NCI-H2171 treated with DMSO at 0.1 percent for 48 hours (cell line): Measurements from ENCODE around the gene ZDHHC11B.
"Not testable (repeated sequence)": the region's sequence is repeated elsewhere in the genome, so short reads cannot be mapped to it uniquely, and the experiment has no call there.

Experiments used
- DNase-seq: peaks from one replicate; lab custom pipeline; 2025; lab: John Stamatoyannopoulos, UW

Gene ZDHHC11B

GRCh38 chr5:753567-754142 is 30.9 kb downstream of the ZDHHC11B start:
- DNase-seq: not testable (repeated sequence)

GRCh38 chr5:752532-753115 is 31.9 kb downstream of the ZDHHC11B start:
- not testable (repeated sequence) for DNase-seq

DNA sequence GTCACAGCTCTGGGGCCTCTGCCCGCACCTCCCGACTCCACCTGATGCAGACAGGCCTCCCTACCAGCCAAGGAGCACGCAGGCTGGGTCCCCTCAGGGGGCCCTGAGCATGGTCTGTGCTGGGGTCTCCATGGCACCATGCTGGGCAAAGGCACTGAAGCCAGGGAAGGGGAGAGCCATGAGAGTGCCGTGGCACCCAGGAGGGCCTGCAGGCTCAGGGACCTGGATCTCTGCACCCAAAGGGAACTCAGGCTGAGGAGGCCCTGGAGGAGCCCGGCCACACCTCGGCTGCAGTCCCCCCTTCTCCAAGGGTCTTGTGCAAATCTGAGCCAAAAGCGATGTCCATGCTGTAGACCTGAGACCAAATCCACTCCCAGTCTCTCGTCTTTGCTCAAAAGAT is 32.5 kb downstream of the ZDHHC11B start:
- DNase-seq: not testable (repeated sequence)

DNA sequence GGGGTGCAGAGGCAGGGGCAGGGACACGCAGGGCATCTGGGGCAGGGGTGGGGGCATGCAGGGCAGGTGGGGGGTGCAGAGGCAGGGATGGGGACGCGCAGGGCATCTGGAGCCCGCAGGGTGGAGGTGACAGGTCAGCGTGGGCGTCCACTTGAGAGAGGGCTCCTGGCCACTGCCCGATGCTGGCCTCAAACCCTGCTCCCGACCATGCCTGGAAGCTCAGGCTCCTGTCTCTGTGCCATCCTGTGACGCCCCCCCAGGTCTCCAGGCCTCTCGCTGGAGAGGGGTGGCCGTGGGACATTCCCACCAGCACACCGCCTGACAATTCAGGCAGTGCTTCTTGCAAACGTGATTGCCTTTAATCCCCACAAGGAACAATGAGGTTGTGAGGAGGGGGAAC is 33.0 kb downstream of the ZDHHC11B start:
- DNase-seq: no peak

- not testable (repeated sequence) for DNase-seq
These were observed 34.3 kb downstream of the ZDHHC11B start for GRCh38 chr5:750226-750625.

GRCh38 chr5:749101-749670 is 35.3 kb downstream of the ZDHHC11B start:
- DNase-seq: no peak

- not testable (repeated sequence) for DNase-seq
These were observed 36.2 kb downstream of the ZDHHC11B start for GRCh38 chr5:748011-748980.

GRCh38 chr5:747303-747844 is 37.2 kb downstream of the ZDHHC11B start:
- DNase-seq: not testable (repeated sequence)

- DNase-seq: no peak
These were observed 38.2 kb downstream of the ZDHHC11B start for GRCh38 chr5:746258-746761.

DNA sequence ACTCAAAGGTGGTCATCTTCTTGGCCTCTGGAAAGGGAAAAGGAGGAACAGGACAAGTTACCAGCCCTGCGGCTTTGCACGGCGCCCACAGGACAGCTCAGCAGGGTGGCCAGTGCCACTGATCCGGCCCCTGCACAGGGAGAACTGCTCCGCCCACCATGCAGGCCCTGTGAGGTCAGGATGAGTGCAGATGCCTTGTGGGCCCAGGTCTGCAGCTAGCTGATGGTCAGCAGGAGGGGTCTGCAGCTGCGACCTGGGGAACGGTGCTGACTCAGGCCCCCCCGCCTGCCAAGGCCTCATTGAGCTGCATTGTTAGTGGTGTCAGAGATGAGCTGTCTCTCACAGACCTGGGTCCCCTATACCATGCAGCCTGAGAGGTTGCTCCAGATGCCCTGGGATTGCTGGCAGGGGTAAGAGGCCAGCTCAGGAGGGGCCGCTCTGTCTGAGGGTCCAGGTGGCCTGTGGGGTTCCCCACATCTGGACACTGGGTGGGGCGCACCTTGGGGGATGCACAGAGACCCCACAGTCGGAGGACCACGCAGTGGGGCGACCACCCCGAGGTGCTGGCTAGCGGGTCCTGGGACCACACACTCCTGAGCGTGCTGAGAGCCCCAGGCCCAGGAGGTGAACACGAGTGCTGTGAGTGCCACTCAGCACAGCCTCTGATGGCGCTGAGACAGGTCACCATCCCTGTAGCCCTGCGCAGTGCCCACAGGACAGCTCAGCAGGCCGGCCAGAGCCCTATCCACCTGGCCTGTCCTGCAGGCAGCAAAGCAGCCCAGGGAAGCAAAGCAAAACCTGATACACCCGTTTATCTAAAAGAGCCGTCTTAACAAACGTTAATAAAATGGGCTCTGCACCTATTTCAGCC is 39.0 kb downstream of the ZDHHC11B start:
- not testable (repeated sequence) for DNase-seq

- DNase-seq: not testable (repeated sequence)
These were observed 40.7 kb downstream of the ZDHHC11B start for GRCh38 chr5:743696-744404.

- DNase-seq: not testable (repeated sequence)
These were observed 42.3 kb downstream of the ZDHHC11B start for GRCh38 chr5:742276-742675.

DNA sequence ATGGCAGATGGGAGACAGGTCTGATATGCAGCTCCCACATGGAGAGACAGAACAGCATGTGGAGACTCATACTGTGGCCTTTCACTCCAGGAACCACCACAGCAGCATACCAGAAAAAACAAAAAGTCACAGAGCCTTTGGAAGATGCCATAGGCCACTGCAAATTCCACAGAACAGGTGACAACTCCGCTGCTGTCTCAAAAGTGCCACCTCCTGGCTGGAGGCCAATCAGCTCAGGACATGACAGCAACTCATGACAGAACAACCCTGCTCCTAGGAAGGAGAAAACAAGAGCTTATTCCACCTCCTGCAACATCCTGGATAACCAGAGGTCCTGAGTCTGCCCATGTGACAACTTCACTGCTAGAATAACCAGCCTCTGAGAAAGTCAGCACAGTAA is 50.4 kb downstream of the ZDHHC11B start:
- DNase-seq: not testable (repeated sequence)

GRCh38 chr5:732754-733454 is 51.6 kb downstream of the ZDHHC11B start:
- not testable (repeated sequence) for DNase-seq

DNA sequence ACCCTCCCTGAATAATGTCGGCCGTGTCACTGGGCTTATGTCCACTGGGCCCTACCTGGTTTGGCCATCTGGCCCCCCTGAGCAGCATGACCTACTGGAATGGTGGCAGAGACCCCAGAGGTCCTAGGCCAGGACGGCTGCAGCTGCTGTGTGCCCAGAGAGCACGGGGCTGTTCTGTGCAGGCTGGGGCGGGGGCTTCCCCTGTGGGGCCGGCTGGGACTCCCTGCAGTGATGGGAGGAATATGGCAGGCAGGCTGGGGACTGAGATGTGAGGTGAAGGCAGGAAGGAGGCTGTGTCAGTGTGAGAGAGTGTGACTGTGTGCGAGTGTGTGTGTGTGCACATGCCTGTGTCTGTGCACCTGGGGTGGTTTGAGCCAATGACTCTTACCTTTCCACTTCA is 55.3 kb downstream of the ZDHHC11B start:
- DNase-seq: not testable (repeated sequence)

DNA sequence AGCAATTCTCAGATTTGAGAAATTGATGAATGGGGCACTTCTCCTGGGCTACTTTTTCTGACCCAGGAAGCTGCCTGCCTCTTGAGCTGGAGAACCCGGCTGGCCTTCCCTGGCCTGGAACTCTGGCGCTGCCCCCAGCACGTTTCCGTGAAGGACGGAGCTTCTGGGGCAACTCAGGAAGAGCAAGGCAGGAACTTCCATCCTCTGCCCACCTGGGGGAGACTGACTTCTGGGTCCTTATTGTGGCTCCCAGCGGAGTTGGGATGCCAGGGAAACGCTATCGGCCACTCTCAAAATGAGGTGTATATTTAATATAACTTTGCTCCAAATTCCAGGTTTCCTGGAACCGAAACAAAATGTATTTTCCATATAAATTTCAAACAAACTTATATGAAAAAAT is 57.4 kb downstream of the ZDHHC11B start:
- not testable (repeated sequence) for DNase-seq

DNA sequence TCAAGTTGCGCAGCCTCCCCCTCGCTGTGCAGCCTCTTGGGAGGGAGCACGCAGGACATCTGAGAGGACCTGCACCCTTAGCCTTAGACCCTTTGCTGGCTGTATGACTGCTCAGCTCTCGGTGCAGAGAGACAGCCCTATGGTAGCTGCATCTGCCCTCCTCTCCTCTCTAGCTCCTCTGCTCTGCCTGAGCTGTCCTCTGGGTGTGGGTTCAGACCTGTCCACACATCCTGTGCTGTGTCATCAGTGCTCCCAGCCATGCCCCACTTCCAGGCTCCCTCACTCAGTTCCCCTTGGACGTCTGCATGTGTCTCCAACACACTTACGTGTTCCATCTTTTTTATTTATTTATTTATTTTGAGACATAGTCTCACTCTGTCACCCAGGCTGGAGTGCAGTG is 60.7 kb downstream of the ZDHHC11B start:
- not testable (repeated sequence) for DNase-seq

DNA sequence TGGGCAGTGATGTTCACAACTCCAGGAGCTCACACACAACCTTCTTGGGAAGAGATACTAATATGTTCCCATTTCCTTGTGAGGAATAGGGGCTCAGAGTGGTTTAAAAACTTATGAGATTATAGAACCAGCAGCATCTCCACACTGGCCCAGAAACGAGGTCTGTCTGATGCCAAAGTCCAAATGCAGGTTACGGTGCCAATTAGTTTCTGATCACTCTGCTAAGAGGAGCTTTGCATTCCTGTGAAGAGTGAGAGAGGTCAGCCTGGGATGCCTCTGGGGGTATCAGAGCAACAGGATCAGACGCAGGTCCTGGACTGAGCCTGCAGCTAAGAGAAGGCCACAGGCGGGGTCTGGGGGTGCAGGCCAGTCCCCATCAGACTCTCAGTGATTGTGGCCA is 61.2 kb downstream of the ZDHHC11B start:
- not testable (repeated sequence) for DNase-seq

- DNase-seq: not testable (repeated sequence)
These were observed 65.2 kb downstream of the ZDHHC11B start for GRCh38 chr5:719379-719778.

DNA sequence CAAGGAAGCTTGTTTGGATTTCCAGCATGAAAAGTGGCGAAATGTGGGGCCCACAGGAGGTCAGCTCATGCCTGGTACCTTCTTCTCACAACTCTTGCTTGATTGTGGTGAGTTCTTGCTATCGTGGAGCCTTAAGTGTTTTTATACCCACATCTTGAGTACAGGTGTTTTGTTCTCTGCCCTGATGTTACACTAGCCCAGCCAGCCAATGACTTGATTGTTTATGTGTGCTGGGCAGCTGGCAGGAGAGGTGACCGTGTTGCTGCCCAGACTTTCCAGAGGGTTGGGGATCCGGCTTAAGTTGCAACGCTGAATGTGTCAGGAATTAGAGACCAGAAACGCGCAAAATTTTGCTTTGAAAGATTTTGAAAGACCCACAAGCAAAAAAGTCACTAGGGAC is 67.4 kb downstream of the ZDHHC11B start:
- DNase-seq: no peak
